Measurements from ENCODE around the gene IGFBP1. TPM values are rescaled to one million over a fixed set of nuclear protein-coding genes. Genes with fewer than 3 reads are reported as not detected.
"Not testable (repeated sequence)": the region's sequence is repeated elsewhere in the genome, so short reads cannot be mapped to it uniquely, and the experiment has no call there.

The IGFBP1 gene
- total RNA-seq, 1 donor from 2014 or later, result not detected

GRCh38 chr7:45930967-45931366 lies 42.7 kb downstream of the IGFBP1 start:
- no peak for DNase-seq (ENCODE audit: low read depth)

DNA sequence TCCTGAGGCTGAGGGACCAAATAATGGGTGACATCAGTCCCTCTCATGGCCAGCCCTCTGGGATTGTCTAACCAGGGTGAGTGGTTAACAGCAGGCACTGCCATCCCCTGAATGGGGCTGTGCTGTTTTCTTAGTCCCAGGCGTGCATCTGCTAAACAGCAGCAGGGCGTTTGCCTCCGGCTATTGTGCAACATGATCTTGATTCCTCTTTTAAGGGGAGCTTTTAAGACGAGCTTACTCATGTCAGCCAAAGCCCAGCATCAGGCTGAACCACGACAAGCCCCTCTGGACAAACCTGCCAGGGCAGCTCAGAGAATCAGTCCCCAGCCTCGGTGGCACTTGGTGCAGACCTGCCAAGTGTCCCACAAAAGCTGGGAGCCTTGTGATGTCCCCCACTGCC lies 49.0 kb downstream of the IGFBP1 start:
- no peak for DNase-seq (ENCODE audit: low read depth)

- DNase-seq (ENCODE audit: low read depth), result no peak
Measured at GRCh38 chr7:45937862-45938261, 49.6 kb downstream of the IGFBP1 start.

- DNase-seq (ENCODE audit: low read depth), result no peak
Measured at GRCh38 chr7:45938626-45939302, 50.5 kb downstream of the IGFBP1 start.

DNA sequence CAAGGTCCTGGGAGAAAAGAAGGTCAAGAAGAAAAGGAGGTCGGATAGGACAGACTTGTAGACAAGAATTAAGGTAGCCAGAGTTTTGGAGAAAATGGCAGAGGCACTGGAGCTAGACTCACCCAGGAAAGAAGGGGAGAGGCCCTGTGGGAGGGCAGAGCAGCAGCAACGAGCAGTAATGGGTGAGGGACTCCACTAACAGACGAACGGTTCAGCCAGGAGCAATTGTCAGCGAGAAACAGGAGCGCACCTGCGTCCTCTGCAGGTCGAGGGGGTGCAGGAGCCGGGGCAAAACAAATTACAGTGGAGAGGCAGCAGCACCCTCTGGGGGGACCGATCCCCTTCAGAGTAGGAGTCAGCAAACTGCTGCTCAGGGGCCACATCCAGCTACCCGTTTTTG lies 51.3 kb downstream of the IGFBP1 start:
- no peak for DNase-seq (ENCODE audit: low read depth)

- DNase-seq (ENCODE audit: low read depth), result not testable (repeated sequence)
Measured at GRCh38 chr7:45940237-45940781, 52.0 kb downstream of the IGFBP1 start.

DNA sequence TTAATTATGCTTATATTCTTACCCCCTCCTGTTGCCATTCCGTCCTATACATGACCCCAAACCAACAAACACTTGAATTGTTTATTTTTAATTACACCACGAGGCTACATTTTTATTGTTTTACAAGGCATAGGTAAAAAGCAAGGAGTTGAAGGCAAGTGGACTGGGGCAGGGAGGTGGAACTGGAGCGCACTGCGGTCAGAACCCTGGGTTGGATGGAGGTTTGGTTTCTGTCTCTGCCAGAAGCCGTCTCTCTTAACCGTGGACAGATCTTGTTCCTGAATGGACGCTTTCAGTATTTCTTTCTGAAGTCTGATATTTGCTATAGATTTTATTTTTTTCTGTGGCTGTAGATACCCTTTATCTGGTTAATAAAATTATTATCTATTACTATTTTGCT lies 52.7 kb downstream of the IGFBP1 start:
- DNase-seq (ENCODE audit: low read depth), result no peak

Other genes starting within 250 kb of the IGFBP1 start
- gene CCDC201, start 15.4 kb upstream of the IGFBP1 start, total RNA-seq, result not detected in 2 replicates
- 184 and 207 TPM in 2 replicates for gene IGFBP3, start 32.8 kb downstream of the IGFBP1 start, total RNA-seq

Data from myocyte (in vitro differentiated cells).